Left lung (tissue), 10 donors: Measurements from ENCODE around the gene ATXN10. TPM values are rescaled to one million over a fixed set of nuclear protein-coding genes. Genes with fewer than 3 reads are reported as not detected.

ENCODE experiments used
- ATAC-seq: fragments of 200-7000 bp; cut with Tn5 transposase; one replicate; pipeline ENCODE4 v1.9.1; 2020; ENCODE audit warnings: moderate library complexity
- DNase-seq, 4 donors: peaks; one replicate each; pipeline ENCODE4 v3.0.0-alpha.2; 2013 to 2020
- H3K27ac ChIP-seq, 2 donors: fragments of 200-600 bp; sonication (generic) in 1 of 2; one replicate each; pipeline versions ENCODE4 v1.5.0 to v1.8.0; 2020 to 2021
- H3K27me3 ChIP-seq, 2 donors: fragments of 200-600 bp; sonication (generic) in 1 of 2; one replicate each; pipeline versions ENCODE4 v1.5.0 to v1.8.0; 2020 to 2021
- H3K36me3 ChIP-seq, 2 donors: fragments of 200-600 bp; sonication (generic) in 1 of 2; one replicate each; pipeline versions ENCODE4 v1.5.0 to v1.8.0; 2020 to 2021
- H3K4me1 ChIP-seq, 2 donors: fragments of 200-600 bp; one replicate each; pipeline ENCODE4 v1.8.0; 2021
- H3K4me3 ChIP-seq, 2 donors: fragments of 200-600 bp; sonication (generic) in 1 of 2; one replicate each; pipeline versions ENCODE4 v1.5.0 to v1.8.0; 2020 to 2021; ENCODE audit warnings: mild to moderate bottlenecking in 1 of 2
- H3K9me3 ChIP-seq, 2 donors: fragments of 200-600 bp; sonication (generic) in 1 of 2; one replicate each; pipeline versions ENCODE4 v1.5.0 to v1.8.0; 2020 to 2021
- intact Hi-C, 2 donors: fragments of 100-400 bp; cut with DNase I; formaldehyde crosslinking; loops; one replicate each; pipeline versions ENCODE4 v1.11.2 to v1.14.2; 2022
- polyA plus RNA-seq, 6 donors: library from polyadenylated mRNA; unstranded; fragments of 120-200 nt; gene quantifications; one replicate each; pipeline ENCODE4 v1.2.1, GENCODE V29; 2013; ENCODE audit not compliant: insufficient read length in 6 of 6
- total RNA-seq, 2 donors: library from RNA; stranded (reverse); fragmentation: NEBNext Ultra II Directional; extraction: Animal tissue kit (Norgen Biotek cat#: 25700); gene quantifications; one replicate each; pipeline ENCODE4 v1.2.1, GENCODE V29; 2021
- TF ChIP-seq, protein P1 (sequence below), 2 donors: fragments of 200-600 bp; sonication (generic) in 1 of 2; IDR thresholded peaks; one replicate each; pipeline versions ENCODE4 v1.5.0 to v1.8.0; 2021; ENCODE audit warnings: antibody characterized with exemption in 2 of 2
- donor health status: DM: no; HTN: yes; CAD: no.
- donor health status: DM: no; HTN: no; CAD: no.

The ATXN10 gene
- total and polyA plus RNA-seq, 8 donors: 117 to 281 (median 237) TPM

DNA sequence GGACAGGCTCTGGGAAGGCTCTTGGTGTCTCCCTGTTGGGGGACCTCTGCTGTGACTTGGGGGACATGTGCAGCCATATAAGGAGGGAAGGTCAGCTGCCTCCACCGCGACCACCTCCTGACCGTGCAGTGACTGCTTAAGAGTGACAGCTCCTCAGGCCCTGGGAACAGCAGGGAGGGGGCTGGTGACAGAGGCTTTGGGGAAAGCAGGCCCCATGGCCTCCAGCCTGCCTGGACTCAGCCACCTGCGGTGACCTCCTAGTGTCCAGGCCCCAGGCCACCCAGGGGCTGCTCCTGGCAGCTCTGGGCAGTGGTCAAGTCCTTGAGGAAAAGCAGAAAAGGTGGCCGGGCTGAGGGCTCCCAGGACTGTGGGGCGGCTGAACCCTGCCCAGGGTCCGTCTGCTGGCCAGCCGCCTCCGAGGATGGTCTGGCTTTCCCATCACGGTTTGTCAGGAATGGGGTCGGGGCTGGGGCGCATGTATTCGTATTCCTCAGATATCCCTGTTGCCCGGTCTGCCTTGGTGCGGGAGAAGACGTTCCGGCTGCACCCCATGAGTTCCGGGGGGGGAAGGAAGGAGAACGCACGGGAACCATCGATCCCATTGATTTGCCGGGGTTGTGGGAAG lies 208.6 kb downstream of the ATXN10 start:
- DNase-seq (peak in 2 of 4 donors; percentile 26 to 73), ATAC-seq (no peak)
- no peaks in the 10 kb centered on the region for H3K36me3 ChIP-seq
- TF ChIP-seq, protein P1, sequence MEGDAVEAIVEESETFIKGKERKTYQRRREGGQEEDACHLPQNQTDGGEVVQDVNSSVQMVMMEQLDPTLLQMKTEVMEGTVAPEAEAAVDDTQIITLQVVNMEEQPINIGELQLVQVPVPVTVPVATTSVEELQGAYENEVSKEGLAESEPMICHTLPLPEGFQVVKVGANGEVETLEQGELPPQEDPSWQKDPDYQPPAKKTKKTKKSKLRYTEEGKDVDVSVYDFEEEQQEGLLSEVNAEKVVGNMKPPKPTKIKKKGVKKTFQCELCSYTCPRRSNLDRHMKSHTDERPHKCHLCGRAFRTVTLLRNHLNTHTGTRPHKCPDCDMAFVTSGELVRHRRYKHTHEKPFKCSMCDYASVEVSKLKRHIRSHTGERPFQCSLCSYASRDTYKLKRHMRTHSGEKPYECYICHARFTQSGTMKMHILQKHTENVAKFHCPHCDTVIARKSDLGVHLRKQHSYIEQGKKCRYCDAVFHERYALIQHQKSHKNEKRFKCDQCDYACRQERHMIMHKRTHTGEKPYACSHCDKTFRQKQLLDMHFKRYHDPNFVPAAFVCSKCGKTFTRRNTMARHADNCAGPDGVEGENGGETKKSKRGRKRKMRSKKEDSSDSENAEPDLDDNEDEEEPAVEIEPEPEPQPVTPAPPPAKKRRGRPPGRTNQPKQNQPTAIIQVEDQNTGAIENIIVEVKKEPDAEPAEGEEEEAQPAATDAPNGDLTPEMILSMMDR (IDR thresholded peaks at IDR 0.05): no peak
- intact Hi-C loops: no loop called here
- peaks cover 0 to 5% of the 10 kb centered on the region in 2 donors for H3K4me1 ChIP-seq
- no peaks in the 10 kb centered on the region for H3K9me3 ChIP-seq
- H3K27ac ChIP-seq: no peak overlapping the region
- peaks cover 19 to 90% of the 10 kb centered on the region in 2 donors for H3K27me3 ChIP-seq
- no peak overlapping the region for H3K4me3 ChIP-seq

DNA sequence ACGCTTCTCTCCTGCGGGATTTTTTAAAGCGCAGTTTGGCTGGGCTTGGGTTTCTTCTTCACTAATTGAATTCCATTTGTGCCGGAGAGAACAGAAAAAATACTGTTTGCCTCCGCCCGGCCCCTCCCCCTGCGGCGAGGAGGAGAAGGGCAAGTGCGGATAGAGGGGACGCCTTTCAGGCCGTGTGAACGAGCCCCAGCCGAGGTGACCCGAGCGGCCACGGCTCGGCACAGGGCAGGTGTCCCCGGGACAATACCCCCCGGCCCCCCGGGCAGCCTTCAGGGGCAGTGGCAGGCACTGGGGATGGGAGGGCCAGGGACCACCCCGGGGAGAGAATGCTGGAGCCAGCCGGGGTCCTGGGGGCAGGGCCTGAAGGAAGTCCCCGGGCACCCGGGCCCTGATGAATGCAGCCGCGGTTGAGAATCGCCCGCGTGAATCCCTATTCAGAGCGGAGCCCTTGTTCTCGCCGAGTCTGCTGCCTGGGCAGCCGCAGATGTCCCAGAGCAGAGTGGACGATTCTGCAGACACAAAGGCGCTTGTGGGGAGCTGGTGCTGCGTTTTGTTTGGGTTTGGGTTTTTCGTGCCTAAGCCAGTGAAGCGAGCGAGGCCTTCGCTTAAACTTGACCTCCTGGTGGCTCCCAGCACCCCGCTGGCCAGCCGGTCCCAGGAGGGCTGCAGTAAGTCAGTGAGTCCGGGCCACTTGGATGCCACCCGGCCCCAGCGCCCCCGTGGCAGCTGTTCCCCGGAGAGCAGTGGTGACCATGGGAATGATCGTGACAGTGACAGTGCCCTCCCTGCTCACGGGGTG lies 209.3 kb downstream of the ATXN10 start:
- intact Hi-C loops: no loop called here
- H3K27me3 ChIP-seq: peaks cover 19 to 97% of the 10 kb centered on the region in 2 donors
- H3K4me3 ChIP-seq: no peak overlapping the region
- H3K27ac ChIP-seq: no peak overlapping the region
- H3K4me1 ChIP-seq: peaks cover 0 to 5% of the 10 kb centered on the region in 2 donors
- TF ChIP-seq, protein P1 (IDR thresholded peaks at IDR 0.05): no peak
- no peaks in the 10 kb centered on the region for H3K9me3 ChIP-seq
- peak; percentile 19 for ATAC-seq
- H3K36me3 ChIP-seq: no peaks in the 10 kb centered on the region
- DNase-seq: peak in 2 of 4 donors; percentile 26 to 75

DNA sequence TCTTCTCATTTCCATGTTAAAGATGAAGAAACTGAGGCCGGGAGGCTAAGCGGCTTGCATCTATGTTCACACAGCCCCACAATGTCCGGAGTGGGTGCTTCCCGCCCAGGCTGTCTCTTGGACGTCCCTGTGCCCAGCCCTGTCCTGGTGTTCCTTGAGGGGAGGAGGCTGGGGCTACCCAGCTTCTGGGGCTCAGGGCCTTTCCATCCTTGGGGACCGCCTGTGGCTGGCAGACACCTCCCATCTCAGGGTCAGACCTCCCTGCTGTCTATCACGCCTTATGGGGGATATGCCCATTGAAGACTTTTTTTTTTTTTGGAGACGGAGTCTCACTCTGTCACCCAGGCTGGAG lies 209.9 kb downstream of the ATXN10 start:
- peaks cover 0 to 5% of the 10 kb centered on the region in 2 donors for H3K4me1 ChIP-seq

DNA sequence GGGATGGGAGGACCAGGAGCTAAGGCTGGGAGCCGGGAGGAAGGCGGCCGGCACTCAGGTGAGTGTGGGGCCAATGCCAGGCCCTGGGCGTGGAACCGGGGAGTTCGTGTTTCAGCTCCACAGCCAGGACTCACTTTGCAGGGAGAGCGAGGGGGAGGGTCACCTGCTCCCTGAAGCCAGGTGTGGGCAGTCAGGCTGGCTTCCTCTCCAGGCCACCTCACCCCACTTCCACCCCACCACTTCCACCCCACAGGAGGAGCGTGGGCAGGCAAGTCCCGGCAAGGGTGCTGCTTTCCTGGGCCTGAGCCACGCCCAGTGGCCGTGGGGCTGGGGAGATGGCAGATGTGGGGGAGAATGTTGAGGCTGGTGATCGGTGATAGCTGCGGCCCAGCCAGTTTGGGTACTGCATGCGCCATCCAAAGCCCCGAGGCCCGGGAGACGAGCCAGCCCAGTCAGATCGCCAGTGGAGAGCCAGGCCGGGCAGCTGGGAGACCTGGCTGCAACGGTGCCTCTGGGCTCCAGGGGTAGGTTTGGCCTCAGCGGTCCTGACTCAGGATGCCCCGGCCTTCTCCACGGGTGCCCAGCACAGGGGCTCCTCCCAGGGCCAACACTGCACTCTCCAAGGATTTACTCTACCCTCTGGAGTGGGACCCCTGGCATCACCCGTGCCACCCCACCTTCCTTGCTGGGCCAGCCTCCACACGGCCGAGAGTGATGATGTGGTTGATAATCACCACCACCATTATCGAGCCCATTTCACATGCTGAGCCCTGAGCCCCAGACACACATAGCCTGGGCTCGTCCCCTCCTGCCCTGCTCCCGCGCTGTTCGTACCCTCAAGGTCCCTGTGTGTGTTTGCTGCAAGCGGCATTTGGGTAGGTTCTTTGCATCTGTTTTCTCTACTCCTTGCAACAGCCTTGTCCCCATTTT lies 211.5 kb downstream of the ATXN10 start:
- ATAC-seq (no peak), DNase-seq (peak in 2 of 4 donors; percentile 22 to 78)
- H3K27ac ChIP-seq: no peak overlapping the region
- TF ChIP-seq, protein P1 (IDR thresholded peaks at IDR 0.05): no peak
- peaks cover 19 to 95% of the 10 kb centered on the region in 2 donors for H3K27me3 ChIP-seq
- H3K4me1 ChIP-seq: peaks cover 0 to 5% of the 10 kb centered on the region in 2 donors
- no peaks in the 10 kb centered on the region for H3K9me3 ChIP-seq
- no peak overlapping the region for H3K4me3 ChIP-seq
- H3K36me3 ChIP-seq: no peaks in the 10 kb centered on the region
- intact Hi-C loops: no loop called here

More for the DNA sequence above, 209.9 kb downstream of the ATXN10 start:
- Histone ChIP-seq H3K27ac (no peak overlapping the region), H3K27me3 (peaks cover 19 to 97% of the 10 kb centered on the region in 2 donors), H3K9me3 (no peaks in the 10 kb centered on the region), H3K36me3 (no peaks in the 10 kb centered on the region), H3K4me3 (no peak overlapping the region)
- ATAC-seq (no peak), DNase-seq (peak in 1 of 4 donors; percentile 31)
- TF ChIP-seq, protein P1 (IDR thresholded peaks at IDR 0.05): no peak
- intact Hi-C loops: no loop called here
